Naive thymus-derived CD4-positive, alpha-beta T cell (primary cell): Measurements from ENCODE around the gene CHMP3. TPM values are rescaled to one million over a fixed set of nuclear protein-coding genes. Genes with fewer than 3 reads are reported as not detected.

ENCODE experiments used
- ATAC-seq: fragments of 150-1000 bp; cut with Tn5 transposase; 2 replicates; pipeline ENCODE4 v1.10.0; 2021; ENCODE audit warnings: mild to moderate bottlenecking, moderate library complexity
- CTCF ChIA-PET: fragments of 350-600 bp; sonication (Branson Sonifier 250); formaldehyde crosslinking; loops from one replicate; lab custom pipeline; 2021; ENCODE audit warnings: antibody characterized with exemption; lab: Charles Lee
- POLR2A ChIA-PET: fragments of 350-600 bp; sonication (Branson Sonifier 250); formaldehyde crosslinking; loops from one replicate; lab custom pipeline; 2021; ENCODE audit warnings: antibody characterized with exemption, inconsistent platforms; lab: Charles Lee
- DNase-seq, 9 donors: peaks; one replicate each; pipeline versions ENCODE4 v3.0.0 to v3.0.0-alpha.2; 2020 to 2022; ENCODE audit warnings: mixed read lengths in 1 of 9
- H3K27ac ChIP-seq: one replicate; pipeline ENCODE4 v1.7.0; 2013; ENCODE audit warnings: mild to moderate bottlenecking, low read depth, low read length, moderate library complexity
- H3K27me3 ChIP-seq, 2 donors: one replicate each; pipeline ENCODE4 v1.7.0; 2013; ENCODE audit warnings: low read length in 2 of 2, mild to moderate bottlenecking in 2 of 2, moderate library complexity in 2 of 2; ENCODE audit not compliant: control insufficient read depth in 2 of 2, insufficient read depth in 2 of 2
- H3K36me3 ChIP-seq, 3 experiments: 1 replicate in 2 of 3; 2 replicates in 1 of 3; pipeline ENCODE4 v1.7.0; 2013; ENCODE audit warnings: low read length in 3 of 3, mild to moderate bottlenecking in 3 of 3, moderate library complexity in 1 of 3; ENCODE audit not compliant: insufficient read depth in 3 of 3, control insufficient read depth in 2 of 3
- H3K4me1 ChIP-seq, 2 donors: one replicate each; pipeline ENCODE4 v1.7.0; 2013; ENCODE audit warnings: low read length in 2 of 2, mild to moderate bottlenecking in 2 of 2, moderate library complexity in 1 of 2; ENCODE audit not compliant: control insufficient read depth in 2 of 2, insufficient read depth in 2 of 2
- H3K4me3 ChIP-seq: 2 replicates; pipeline ENCODE4 v1.7.0; 2013; ENCODE audit warnings: mild to moderate bottlenecking, low read length
- H3K9me3 ChIP-seq, 3 experiments: 1 replicate in 2 of 3; 2 replicates in 1 of 3; pipeline ENCODE4 v1.7.0; 2013; ENCODE audit warnings: low read length in 3 of 3; ENCODE audit not compliant: control insufficient read depth in 2 of 3
- H3K27ac Mint-ChIP-seq, 9 donors: one replicate each; pipeline ENCODE4 v1.8.0; 2020 to 2022; ENCODE audit warnings: mixed read lengths in 9 of 9, mild to moderate bottlenecking in 8 of 9, moderate library complexity in 5 of 9, inconsistent platforms in 2 of 9
- H3K27me3 Mint-ChIP-seq, 5 donors: one replicate each; pipeline ENCODE4 v1.8.0; 2021 to 2022; ENCODE audit warnings: mixed read lengths in 5 of 5, mild to moderate bottlenecking in 1 of 5
- H3K36me3 Mint-ChIP-seq, 5 donors: one replicate each; pipeline ENCODE4 v1.8.0; 2020 to 2022; ENCODE audit warnings: mixed read lengths in 5 of 5, mild to moderate bottlenecking in 3 of 5, inconsistent platforms in 1 of 5
- H3K4me1 Mint-ChIP-seq, 7 donors: one replicate each; pipeline ENCODE4 v1.8.0; 2020 to 2022; ENCODE audit warnings: mixed read lengths in 7 of 7, mild to moderate bottlenecking in 3 of 7, inconsistent platforms in 1 of 7
- H3K4me3 Mint-ChIP-seq, 10 donors: one replicate each; pipeline ENCODE4 v1.8.0; 2020 to 2022; ENCODE audit warnings: mild to moderate bottlenecking in 10 of 10, mixed read lengths in 10 of 10, moderate library complexity in 6 of 10, inconsistent platforms in 2 of 10
- H3K9me3 Mint-ChIP-seq, 11 donors: one replicate each; pipeline ENCODE4 v1.8.0; 2020 to 2022; ENCODE audit warnings: mixed read lengths in 11 of 11, mild to moderate bottlenecking in 4 of 11, inconsistent platforms in 1 of 11, moderate library complexity in 1 of 11
- intact Hi-C, 2 donors: fragments of 100-400 bp; cut with micrococcal nuclease; formaldehyde crosslinking; loops; one replicate each; pipeline ENCODE4 v1.15.1; 2023
- polyA plus RNA-seq, 2 donors: library from polyadenylated mRNA; unstranded; fragments of 300-500 nt; fragmentation: Illumina TruSeq; gene quantifications; one replicate each; pipeline ENCODE4 v1.2.3, GENCODE V29; 2021
- total RNA-seq, 6 experiments: library from RNA in 5 of 6; stranded (reverse) in 5 of 6; gene quantifications; 1 replicate in 5 of 6; 2 replicates in 1 of 6; pipeline ENCODE4 v1.2.3 and lab custom pipeline; 2021 to 2026

Gene CHMP3
- total and polyA plus RNA-seq, 7 experiments from 2014 or later, result 39.9 to 103 (median 90.1) TPM

DNA sequence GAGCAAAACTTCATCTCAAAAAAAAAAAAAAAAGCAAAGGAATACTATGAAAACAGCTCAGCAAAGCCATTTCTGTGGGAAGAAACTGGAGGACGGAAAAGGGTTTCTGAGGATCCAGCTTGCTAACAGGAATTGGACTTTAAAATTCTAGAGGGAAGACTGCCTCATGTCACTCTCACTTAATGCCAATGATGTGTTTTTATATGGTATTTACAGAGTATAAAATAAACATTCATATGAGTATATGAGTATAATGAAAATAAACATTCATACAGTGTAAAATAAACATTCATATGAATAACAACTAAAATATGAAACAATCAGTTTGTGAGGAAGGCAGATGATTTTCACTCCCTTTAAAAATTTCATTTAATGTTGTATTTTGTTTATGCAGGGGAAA, 43.9 kb downstream of the CHMP3 start:
- H3K9me3 Mint-ChIP-seq, result peaks cover 0 to 10% (median 0%) of the 10 kb centered on the region in 11 donors
- H3K36me3 Mint-ChIP-seq, result peaks cover 0 to 19% (median 3%) of the 10 kb centered on the region in 5 donors
- ChIA-PET POLR2A (interaction anchor here (1.2 to 1.7 kb wide), 2 partner anchors 60 to 103 kb away, joined by 3 to 6 read pairs; no protein-coding TSS in a partner anchor), CTCF (interaction anchor here (0.9 to 2.5 kb wide), 4 partner anchors 32 to 245 kb away, joined by 3 to 27 read pairs (median 4); no protein-coding TSS in a partner anchor)
- Histone ChIP-seq H3K36me3 (peaks cover 0 to 5% (median 5%) of the 10 kb centered on the region in 3 experiments), H3K4me3 (no peak overlapping the region), H3K27ac (no peak overlapping the region), H3K4me1 (no peaks in the 10 kb centered on the region), H3K9me3 (no peaks in the 10 kb centered on the region), H3K27me3 (no peaks in the 10 kb centered on the region)
- ATAC-seq, result no peak
- H3K4me1 Mint-ChIP-seq, result peaks cover 0 to 12% (median 7%) of the 10 kb centered on the region in 7 donors
- intact Hi-C loops, result loop anchor here in 1 of 2 donors (2.0 to 5.0 kb wide), 3 partner anchors 43 to 245 kb away; partner anchors contain the start of genes CHMP3 and RNF103
- no peaks in the 10 kb centered on the region for H3K27me3 Mint-ChIP-seq
- H3K27ac Mint-ChIP-seq, result no peak overlapping the region
- H3K4me3 Mint-ChIP-seq, result no peak overlapping the region
- DNase-seq, result no peak

DNA sequence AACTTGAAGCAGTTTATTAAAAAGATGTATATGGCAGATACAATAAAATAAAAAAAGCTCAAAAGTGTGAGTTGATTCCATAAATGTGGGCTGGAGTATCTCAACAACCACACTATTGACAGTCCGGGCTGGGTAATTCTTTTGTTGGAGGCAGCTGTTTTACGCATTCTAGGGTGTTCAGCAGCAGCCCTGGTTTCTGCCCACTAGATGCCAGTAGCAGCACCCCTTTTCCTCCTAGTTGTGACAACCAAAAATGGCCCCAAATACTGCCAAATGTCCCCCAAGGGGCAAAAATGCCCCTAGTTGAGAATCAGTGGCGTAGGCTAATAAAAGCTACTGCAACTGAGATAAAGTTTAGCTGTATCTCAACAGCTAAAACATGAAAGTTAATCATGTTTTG, 44.8 kb downstream of the CHMP3 start:
- Mint-ChIP-seq H3K27me3 (no peaks in the 10 kb centered on the region), H3K27ac (peak overlapping the region in 1 of 9 donors; percentile 2), H3K36me3 (peaks cover 0 to 14% (median 0%) of the 10 kb centered on the region in 5 donors), H3K4me3 (no peak overlapping the region), H3K4me1 (peaks cover 0 to 16% (median 8%) of the 10 kb centered on the region in 7 donors), H3K9me3 (peaks cover 0 to 10% (median 0%) of the 10 kb centered on the region in 11 donors)
- H3K36me3 ChIP-seq, result peaks cover 0 to 5% (median 5%) of the 10 kb centered on the region in 3 experiments
- peak in 7 of 9 donors; percentile 23 to 59 (median 53) for DNase-seq
- no peaks in the 10 kb centered on the region for H3K27me3 ChIP-seq
- CTCF ChIA-PET, result interaction anchor here (0.7 to 2.5 kb wide), 15 partner anchors 8 to 276 kb away, joined by 3 to 27 read pairs (median 4); no protein-coding TSS in a partner anchor
- POLR2A ChIA-PET, result interaction anchor here (0.7 to 1.7 kb wide), 9 partner anchors 32 to 405 kb away, joined by 3 to 6 read pairs (median 3); partner anchors contain the start of gene KDM3A
- no peaks in the 10 kb centered on the region for H3K4me1 ChIP-seq
- no peak overlapping the region for H3K27ac ChIP-seq
- H3K9me3 ChIP-seq, result no peaks in the 10 kb centered on the region
- peak; percentile 73 for ATAC-seq
- H3K4me3 ChIP-seq, result no peak overlapping the region
- intact Hi-C loops, result loop anchor here in 1 of 2 donors (1.0 to 5.0 kb wide), 4 partner anchors 44 to 246 kb away; partner anchors contain the start of genes CHMP3 and RNF103

DNA sequence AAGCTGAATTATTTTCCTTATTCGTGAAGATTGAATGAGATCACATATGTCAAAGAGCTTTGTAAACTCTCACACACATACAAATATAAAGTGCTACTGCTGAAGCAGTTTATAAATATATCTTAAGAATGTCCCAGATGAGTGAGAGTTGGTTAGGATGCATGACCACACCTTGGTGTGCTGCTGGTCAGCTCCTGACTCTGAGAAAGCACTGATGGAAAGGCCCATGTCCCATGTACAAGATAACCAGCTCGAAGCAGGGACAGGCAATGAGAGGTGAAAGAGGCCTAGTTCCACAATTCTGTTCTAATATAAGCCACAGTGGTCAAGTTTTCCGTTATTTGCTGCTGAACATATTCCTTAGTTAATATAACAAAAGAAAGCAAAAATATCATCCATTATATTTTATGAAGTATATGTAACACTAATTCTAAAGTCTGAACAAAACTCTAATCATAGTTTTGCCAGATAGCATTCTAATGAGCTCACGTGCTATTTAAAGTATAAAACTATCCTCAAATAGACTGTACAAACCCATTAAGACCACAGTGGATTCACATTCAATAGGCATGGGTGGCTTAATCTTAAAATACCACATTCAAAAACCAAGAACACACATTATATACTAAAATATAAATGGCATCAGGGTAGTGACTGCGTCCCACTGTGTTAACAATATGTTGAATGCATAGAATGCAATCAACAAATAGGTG, 49.1 kb downstream of the CHMP3 start:
- POLR2A ChIA-PET, result interaction anchor here (0.6 to 1.4 kb wide), 2 partner anchors 48 to 365 kb away, joined by 3 to 8 read pairs; no protein-coding TSS in a partner anchor
- peaks cover 0 to 20% (median 4%) of the 10 kb centered on the region in 3 experiments for H3K36me3 ChIP-seq
- no peak overlapping the region for H3K27ac Mint-ChIP-seq
- peaks cover 9 to 37% (median 13%) of the 10 kb centered on the region in 5 donors for H3K36me3 Mint-ChIP-seq
- no peak overlapping the region for H3K27ac ChIP-seq
- CTCF ChIA-PET, result no interaction called here
- intact Hi-C loops, result no loop called here
- H3K4me3 Mint-ChIP-seq, result no peak overlapping the region
- peaks cover 4 to 30% (median 17%) of the 10 kb centered on the region in 7 donors for H3K4me1 Mint-ChIP-seq
- no peak overlapping the region for H3K4me3 ChIP-seq
- no peaks in the 10 kb centered on the region for H3K9me3 ChIP-seq
- no peaks in the 10 kb centered on the region for H3K27me3 ChIP-seq
- ATAC-seq (no peak), DNase-seq (no peak)
- H3K27me3 Mint-ChIP-seq, result no peaks in the 10 kb centered on the region
- H3K4me1 ChIP-seq, result no peaks in the 10 kb centered on the region
- H3K9me3 Mint-ChIP-seq, result peaks cover 0 to 3% (median 0%) of the 10 kb centered on the region in 11 donors

DNA sequence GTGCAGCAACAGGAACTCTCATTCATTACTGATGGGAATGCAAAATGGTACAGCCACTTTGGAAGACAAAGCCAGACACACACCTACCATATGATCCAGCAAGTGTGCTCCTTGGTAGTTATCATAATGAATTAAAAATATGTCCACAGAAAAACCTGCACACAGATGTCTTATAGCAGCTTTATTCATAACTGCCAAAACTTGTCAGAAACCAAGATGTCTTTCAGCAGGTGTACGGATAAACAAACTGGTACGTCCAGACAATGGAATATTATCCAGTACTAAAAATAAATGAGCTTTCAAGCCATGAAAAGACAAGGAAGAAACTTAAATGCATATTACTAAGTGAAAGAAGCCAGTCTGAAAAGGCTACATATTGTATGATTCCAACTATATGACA, 50.4 kb downstream of the CHMP3 start:
- Mint-ChIP-seq H3K36me3 (peaks cover 9 to 44% (median 21%) of the 10 kb centered on the region in 5 donors), H3K27me3 (no peaks in the 10 kb centered on the region), H3K4me1 (peaks cover 4 to 30% (median 13%) of the 10 kb centered on the region in 7 donors), H3K27ac (no peak overlapping the region), H3K9me3 (peaks cover 0 to 3% (median 0%) of the 10 kb centered on the region in 11 donors), H3K4me3 (no peak overlapping the region)
- ChIA-PET CTCF (no interaction called here), POLR2A (no interaction called here)
- Histone ChIP-seq H3K9me3 (no peaks in the 10 kb centered on the region), H3K4me1 (no peaks in the 10 kb centered on the region), H3K36me3 (peaks cover 0 to 32% (median 13%) of the 10 kb centered on the region in 3 experiments), H3K4me3 (no peak overlapping the region), H3K27me3 (no peaks in the 10 kb centered on the region), H3K27ac (no peak overlapping the region)
- DNase-seq, result no peak
- ATAC-seq, result no peak
- intact Hi-C loops, result no loop called here

DNA sequence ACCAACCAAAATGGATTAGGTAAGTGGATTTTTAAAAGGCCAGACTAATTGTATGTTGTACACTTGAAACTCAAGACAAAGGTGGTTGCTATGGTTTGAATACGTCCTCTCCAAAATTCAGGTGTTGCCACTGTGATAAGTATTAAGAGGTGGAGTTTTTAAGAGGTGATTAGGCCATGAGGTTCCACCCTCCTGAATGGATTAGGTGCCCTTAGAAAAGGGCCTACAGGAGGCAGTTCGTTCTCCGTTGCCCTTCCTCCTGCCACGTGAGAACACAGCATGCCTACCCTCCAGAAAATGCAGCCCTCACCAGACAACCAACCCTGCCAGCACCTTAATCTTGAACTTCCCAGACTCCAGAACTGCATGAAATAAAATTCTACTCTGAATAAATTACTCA, 51.2 kb downstream of the CHMP3 start:
- Mint-ChIP-seq H3K27ac (peak overlapping the region in 2 of 9 donors; percentile 4 to 28), H3K27me3 (no peaks in the 10 kb centered on the region), H3K9me3 (peaks cover 0 to 3% (median 0%) of the 10 kb centered on the region in 11 donors), H3K4me3 (no peak overlapping the region), H3K36me3 (peaks cover 9 to 50% (median 29%) of the 10 kb centered on the region in 5 donors), H3K4me1 (peaks cover 4 to 30% (median 13%) of the 10 kb centered on the region in 7 donors)
- ATAC-seq (no peak), DNase-seq (no peak)
- Histone ChIP-seq H3K27ac (no peak overlapping the region), H3K36me3 (peaks cover 0 to 40% (median 20%) of the 10 kb centered on the region in 3 experiments), H3K4me3 (no peak overlapping the region), H3K9me3 (no peaks in the 10 kb centered on the region), H3K27me3 (no peaks in the 10 kb centered on the region), H3K4me1 (no peaks in the 10 kb centered on the region)
- intact Hi-C loops, result no loop called here
- POLR2A ChIA-PET, result no interaction called here
- CTCF ChIA-PET, result no interaction called here

DNA sequence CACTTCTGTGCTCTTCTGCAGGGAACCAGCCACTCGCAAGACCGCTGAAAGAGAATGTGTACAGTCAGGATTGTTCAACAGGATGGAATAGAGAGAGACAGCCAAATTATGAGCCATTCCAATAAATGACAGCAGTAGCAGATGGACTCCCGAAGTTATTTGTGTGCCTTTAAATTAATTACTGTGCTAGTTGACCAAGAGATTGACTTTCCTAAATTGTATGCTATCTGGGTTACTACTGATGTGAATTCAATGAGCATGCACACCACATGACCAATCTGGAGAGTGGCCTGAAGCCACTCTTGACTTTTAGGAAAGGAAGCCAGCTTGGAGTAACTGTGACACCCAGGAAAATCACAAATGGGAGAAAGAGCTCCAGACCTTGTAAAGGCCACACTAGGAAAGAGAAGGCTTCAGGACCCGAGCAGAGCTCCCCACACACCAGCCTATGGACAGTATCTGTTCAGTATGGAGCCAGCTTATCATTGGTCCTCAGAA, 52.8 kb downstream of the CHMP3 start:
- peaks cover 0 to 51% (median 20%) of the 10 kb centered on the region in 3 experiments for H3K36me3 ChIP-seq
- intact Hi-C loops, result no loop called here
- peak overlapping the region in 4 of 9 donors; percentile 23 to 60 (median 36) for H3K27ac Mint-ChIP-seq

More for the DNA sequence above, 52.8 kb downstream of the CHMP3 start:
- Mint-ChIP-seq H3K4me3 (no peak overlapping the region), H3K27me3 (no peaks in the 10 kb centered on the region), H3K36me3 (peaks cover 9 to 55% (median 40%) of the 10 kb centered on the region in 5 donors), H3K4me1 (peaks cover 4 to 30% (median 13%) of the 10 kb centered on the region in 7 donors), H3K9me3 (peaks cover 0 to 3% (median 0%) of the 10 kb centered on the region in 11 donors)
- Histone ChIP-seq H3K9me3 (no peaks in the 10 kb centered on the region), H3K27ac (no peak overlapping the region), H3K4me1 (no peaks in the 10 kb centered on the region), H3K4me3 (no peak overlapping the region), H3K27me3 (no peaks in the 10 kb centered on the region)
- no peak for ATAC-seq
- ChIA-PET CTCF (no interaction called here), POLR2A (interaction anchor here (0.6 kb wide), 1 partner anchor 27 kb away, joined by 4 read pairs; no protein-coding TSS in a partner anchor)
- no peak for DNase-seq
